Stomach (tissue), 19 donors: ENCODE results near the gene OR10AG1. TPM values are rescaled to one million over a fixed set of nuclear protein-coding genes. Genes with fewer than 3 reads are reported as not detected.

Experiments
- DNase-seq, 2 donors: peaks; one replicate each; pipeline versions ENCODE4 v3.0.0 to v3.0.0-alpha.2; 2013 to 2019
- H3K27ac ChIP-seq, 5 donors: fragments of 200-600 bp in 4 of 5; sonication (generic) in 4 of 5; one replicate each; pipeline ENCODE4 v1.5.1; 2013 to 2019; ENCODE audit warnings: mild to moderate bottlenecking in 1 of 5, moderate library complexity in 1 of 5
- H3K27me3 ChIP-seq, 3 donors: fragments of 200-600 bp; sonication (generic); one replicate each; pipeline ENCODE4 v1.5.1; 2017 to 2019; ENCODE audit warnings: mixed run types in 1 of 3
- H3K36me3 ChIP-seq, 4 donors: fragments of 200-600 bp; sonication (generic); 1 replicate in 3 of 4; 2 replicates in 1 of 4; pipeline ENCODE4 v1.5.1; 2016 to 2019
- H3K4me1 ChIP-seq, 4 donors: fragments of 200-600 bp; sonication (generic); one replicate each; pipeline ENCODE4 v1.5.1; 2016 to 2019
- H3K4me3 ChIP-seq, 4 donors: fragments of 200-600 bp; sonication (generic) in 3 of 4; one replicate each; pipeline ENCODE4 v1.5.1; 2016 to 2019; ENCODE audit warnings: mild to moderate bottlenecking in 1 of 4
- H3K9me3 ChIP-seq, 4 donors: fragments of 200-600 bp; sonication (generic); one replicate each; pipeline ENCODE4 v1.5.1; 2016 to 2019
- EP300 ChIP-seq: sonication (generic); formaldehyde crosslinking; IDR thresholded peaks from one replicate; pipeline ENCODE4 v1.6.1; 2017; ENCODE audit warnings: antibody characterized with exemption
- POLR2A ChIP-seq, 4 donors: fragments of 450-650 bp; IDR thresholded peaks; one replicate each; pipeline ENCODE4 v1.6.1; 2016; ENCODE audit warnings: antibody characterized with exemption in 4 of 4, control low read depth in 2 of 4, mild to moderate bottlenecking in 1 of 4, moderate library complexity in 1 of 4
- POLR2AphosphoS5 ChIP-seq, 3 donors: sonication (generic); formaldehyde crosslinking; IDR thresholded peaks; one replicate each; pipeline ENCODE4 v1.6.1; 2016; ENCODE audit warnings: antibody characterized with exemption in 3 of 3
- WGBS, 5 donors: extraction: QIAGEN DNeasy Blood & Tissue Kit in 3 of 5; methylation state at CpG; one replicate each; pipeline versions ENCODE4 v1.1.5 to v1.1.7; 2013 to 2018; 5-methylcytosine and 5-hydroxymethylcytosine counted together
- intact Hi-C: fragments of 100-400 bp; cut with DNase I; formaldehyde crosslinking; loops from one replicate; pipeline ENCODE4 v1.15.1; 2023; ENCODE audit warnings: low total_unique reads
- long read RNA-seq, 10 donors: transcript quantifications; one replicate each; lab custom pipeline, GENCODE V29; 2026
- polyA plus RNA-seq, 3 donors: library from polyadenylated mRNA; stranded (reverse); fragments of 200-250 nt; gene quantifications; one replicate each; pipeline ENCODE4 v1.2.3, GENCODE V29; 2013
- total RNA-seq, 5 donors: library from RNA; depleted of rRNA; stranded (reverse); fragments of >200 nt; gene quantifications; one replicate each; pipeline versions ENCODE4 v1.1.0 to v1.2.3, GENCODE V29; 2014 to 2016
- TF ChIP-seq, protein P1 (sequence below), 7 experiments: fragments of 450-650 bp in 4 of 7; fragments of 200-600 bp in 3 of 7; sonication (generic) in 3 of 7; IDR thresholded peaks; one replicate each; pipeline ENCODE4 v1.5.1; 2016 to 2019; ENCODE audit warnings: antibody characterized with exemption in 7 of 7, control low read depth in 2 of 7, mild to moderate bottlenecking in 1 of 7
- donor health status: healthy with polysubstance abuse.
- donor health status: Bipolar disorder and iron deficiency.
- donor health status: healthy.

The OR10AG1 gene, protein sequence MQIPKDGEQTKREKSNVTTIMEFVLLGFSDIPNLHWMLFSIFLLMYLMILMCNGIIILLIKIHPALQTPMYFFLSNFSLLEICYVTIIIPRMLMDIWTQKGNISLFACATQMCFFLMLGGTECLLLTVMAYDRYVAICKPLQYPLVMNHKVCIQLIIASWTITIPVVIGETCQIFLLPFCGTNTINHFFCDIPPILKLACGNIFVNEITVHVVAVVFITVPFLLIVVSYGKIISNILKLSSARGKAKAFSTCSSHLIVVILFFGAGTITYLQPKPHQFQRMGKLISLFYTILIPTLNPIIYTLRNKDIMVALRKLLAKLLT
- not detected for total RNA-seq
- polyA plus RNA-seq, result not detected
- long read RNA-seq, donor 1, result 0 reads
- long read RNA-seq, donor 2, result 0 reads
- long read RNA-seq, donor 3, result 0 reads
- long read RNA-seq, donor 4, result 0 reads
- long read RNA-seq, donor 5, result 0 reads
- long read RNA-seq, donor 6, result 0 reads
- long read RNA-seq, donor 7, result 0 reads
- long read RNA-seq, donor 8, result 0 reads
- long read RNA-seq, donor 9, result 0 reads
- long read RNA-seq, donor 10, result 0 reads

DNA sequence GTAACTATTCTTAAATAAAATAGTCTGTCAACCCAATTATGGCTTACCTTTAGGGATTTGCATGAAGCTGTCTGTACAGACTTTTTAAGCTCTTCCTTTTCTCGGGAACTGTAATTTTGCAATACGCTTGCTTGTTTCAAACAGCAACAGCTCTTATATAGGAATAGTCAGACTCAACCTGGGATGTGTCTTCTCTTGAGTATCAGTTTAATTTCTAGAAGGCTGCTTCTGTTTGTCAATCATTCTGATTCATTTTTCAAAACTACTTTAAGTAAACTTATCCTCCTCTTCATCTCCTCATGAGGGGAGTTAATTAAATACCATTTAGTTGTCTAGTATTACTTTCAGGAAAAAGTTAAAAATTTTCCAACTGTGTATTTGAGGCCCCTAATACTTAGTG lies at the start of gene OR10AG1:
Gene OR10AG1, minus strand, starts transcription at position 101 of the 400 bp plus-strand sequence. Its CDS starts 38 bp downstream, at position 63.
- Histone ChIP-seq H3K9me3 (peaks cover 0 to 16% (median 4%) of the 10 kb centered on the region in 4 donors), H3K27me3 (no peaks in the 10 kb centered on the region), H3K36me3 (no peaks in the 10 kb centered on the region), H3K27ac (no peak within 1 kb of the TSS), H3K4me1 (no peaks in the 10 kb centered on the region), H3K4me3 (no peak within 1 kb of the TSS)
- intact Hi-C loops, result no loop called here
- no peak for TF ChIP-seq EP300
- TF ChIP-seq POLR2A (IDR thresholded peaks at IDR 0.05), result no peak
- no peak for TF ChIP-seq POLR2AphosphoS5 (IDR thresholded peaks at IDR 0.05)
- TF ChIP-seq, protein P1, sequence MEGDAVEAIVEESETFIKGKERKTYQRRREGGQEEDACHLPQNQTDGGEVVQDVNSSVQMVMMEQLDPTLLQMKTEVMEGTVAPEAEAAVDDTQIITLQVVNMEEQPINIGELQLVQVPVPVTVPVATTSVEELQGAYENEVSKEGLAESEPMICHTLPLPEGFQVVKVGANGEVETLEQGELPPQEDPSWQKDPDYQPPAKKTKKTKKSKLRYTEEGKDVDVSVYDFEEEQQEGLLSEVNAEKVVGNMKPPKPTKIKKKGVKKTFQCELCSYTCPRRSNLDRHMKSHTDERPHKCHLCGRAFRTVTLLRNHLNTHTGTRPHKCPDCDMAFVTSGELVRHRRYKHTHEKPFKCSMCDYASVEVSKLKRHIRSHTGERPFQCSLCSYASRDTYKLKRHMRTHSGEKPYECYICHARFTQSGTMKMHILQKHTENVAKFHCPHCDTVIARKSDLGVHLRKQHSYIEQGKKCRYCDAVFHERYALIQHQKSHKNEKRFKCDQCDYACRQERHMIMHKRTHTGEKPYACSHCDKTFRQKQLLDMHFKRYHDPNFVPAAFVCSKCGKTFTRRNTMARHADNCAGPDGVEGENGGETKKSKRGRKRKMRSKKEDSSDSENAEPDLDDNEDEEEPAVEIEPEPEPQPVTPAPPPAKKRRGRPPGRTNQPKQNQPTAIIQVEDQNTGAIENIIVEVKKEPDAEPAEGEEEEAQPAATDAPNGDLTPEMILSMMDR (IDR thresholded peaks at IDR 0.05), result no peak
- DNase-seq, result no peak
- 71 to 91% (median 84%) methylated on average over 2 of the region's 2 CpGs for WGBS, 5 donors

DNA sequence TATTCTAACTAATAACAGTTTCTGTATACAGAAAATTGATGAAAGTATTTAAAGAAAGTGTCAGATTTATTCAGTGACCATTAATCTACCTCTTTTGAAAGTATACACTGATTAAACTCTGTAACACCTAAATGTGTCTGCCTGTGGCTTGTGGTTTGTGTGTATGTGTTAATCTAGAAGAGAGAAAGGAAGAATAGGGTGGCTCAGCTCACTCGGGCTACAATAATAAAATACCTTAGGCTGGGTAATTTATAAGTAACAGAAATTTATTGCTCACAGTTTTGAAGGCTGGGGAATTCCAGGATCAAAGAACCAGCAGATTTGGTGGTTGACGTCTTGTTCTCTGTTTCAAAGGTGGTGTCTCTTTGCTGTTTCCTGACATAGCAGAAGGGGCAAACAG lies 44.1 kb upstream of the OR10AG1 start:
- H3K27me3 ChIP-seq, result no peaks in the 10 kb centered on the region
- no peak overlapping the region for H3K4me3 ChIP-seq
- no peak overlapping the region for H3K27ac ChIP-seq
- DNase-seq, result no peak
- no peak for TF ChIP-seq POLR2AphosphoS5 (IDR thresholded peaks at IDR 0.05)
- no peak for TF ChIP-seq EP300
- TF ChIP-seq, protein P1 (IDR thresholded peaks at IDR 0.05), result no peak
- no peak for TF ChIP-seq POLR2A (IDR thresholded peaks at IDR 0.05)
- no peaks in the 10 kb centered on the region for H3K4me1 ChIP-seq
- H3K36me3 ChIP-seq, result no peaks in the 10 kb centered on the region
- intact Hi-C loops, result no loop called here
- WGBS, 5 donors, result 53 to 72% (median 57%) methylated on average over 2 of the region's 2 CpGs
- H3K9me3 ChIP-seq, result peaks cover 0 to 19% (median 2%) of the 10 kb centered on the region in 4 donors

DNA sequence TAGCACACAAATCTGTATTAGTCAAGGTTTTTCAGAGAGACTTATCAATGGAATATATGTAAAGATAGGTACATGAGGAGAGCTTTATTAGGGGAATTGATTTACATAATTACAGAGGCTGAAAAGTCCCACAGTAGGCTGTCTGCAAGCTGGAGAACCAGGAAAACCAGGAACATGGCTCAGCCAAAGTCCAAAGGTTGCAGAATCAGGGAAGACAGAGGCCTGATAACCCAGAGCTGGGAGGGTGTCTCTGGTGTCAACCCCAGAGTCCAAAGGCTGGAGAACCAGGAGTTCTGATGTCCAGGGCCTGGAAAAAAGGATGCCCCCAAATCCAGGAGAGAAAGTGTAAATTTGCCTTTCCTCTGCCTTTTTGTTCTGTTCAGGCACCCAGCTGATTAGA lies 41.0 kb upstream of the OR10AG1 start:
- Histone ChIP-seq H3K36me3 (no peaks in the 10 kb centered on the region), H3K27me3 (no peaks in the 10 kb centered on the region), H3K4me1 (no peaks in the 10 kb centered on the region), H3K4me3 (no peak overlapping the region), H3K9me3 (peaks cover 0 to 19% (median 2%) of the 10 kb centered on the region in 4 donors), H3K27ac (no peak overlapping the region)
- no peak for DNase-seq
- intact Hi-C loops, result no loop called here
- TF ChIP-seq, protein P1 (IDR thresholded peaks at IDR 0.05), result no peak
- TF ChIP-seq EP300 (no peak), POLR2A (IDR thresholded peaks at IDR 0.05) (no peak), POLR2AphosphoS5 (IDR thresholded peaks at IDR 0.05) (no peak)

DNA sequence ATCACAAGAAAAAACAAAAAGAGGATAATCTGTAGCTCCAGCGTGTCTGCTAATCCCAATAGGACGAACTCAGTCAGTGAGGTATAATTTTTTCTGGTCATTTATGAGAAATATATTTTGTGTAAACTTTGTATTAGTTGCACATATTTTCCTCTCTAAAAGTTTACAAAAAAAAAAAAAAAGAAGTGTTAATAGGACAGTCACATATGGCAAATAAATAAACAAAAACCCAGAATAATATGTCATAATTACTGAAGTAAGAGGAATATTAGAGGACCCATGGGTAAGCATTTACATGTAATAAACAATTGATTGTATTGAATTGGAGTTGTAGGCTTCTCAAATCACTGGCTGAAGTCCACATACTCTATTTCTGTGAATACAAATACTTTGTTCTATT lies 24.8 kb upstream of the OR10AG1 start, which contains the start of gene OR5F1:
Gene OR5F1, minus strand, starts transcription at position 101 of the 400 bp plus-strand sequence. Its CDS starts 0 bp downstream, at position 101.
- no peak for DNase-seq
- no peaks in the 10 kb centered on the region for H3K27me3 ChIP-seq
- 64 to 76% (median 72%) methylated on average over 2 of the region's 2 CpGs for WGBS, 5 donors
- intact Hi-C loops, result no loop called here
- no peak for TF ChIP-seq POLR2AphosphoS5 (IDR thresholded peaks at IDR 0.05)
- TF ChIP-seq EP300, result no peak
- no peak for TF ChIP-seq POLR2A (IDR thresholded peaks at IDR 0.05)
- TF ChIP-seq, protein P1 (IDR thresholded peaks at IDR 0.05), result no peak
- H3K27ac ChIP-seq, result no peak within 1 kb of the TSS
- H3K9me3 ChIP-seq, result peaks cover 0 to 15% (median 2%) of the 10 kb centered on the region in 4 donors
- H3K4me3 ChIP-seq, result no peak within 1 kb of the TSS
- H3K4me1 ChIP-seq, result no peaks in the 10 kb centered on the region
- no peaks in the 10 kb centered on the region for H3K36me3 ChIP-seq
